Hematopoietic multipotent progenitor cell treated with erythropoietin and hydrocortisone succinate and interleukin-3 and kit ligand, for 6 days (in vitro differentiated cells): ENCODE results near the gene CDHR3.
A peak's percentile ranks its signal among the peaks of the same experiment; 100 is the strongest.

Source experiments
- DNase-seq: peaks from one replicate; pipeline ENCODE4 v3.0.0-alpha.2; 2015

Gene CDHR3

DNA sequence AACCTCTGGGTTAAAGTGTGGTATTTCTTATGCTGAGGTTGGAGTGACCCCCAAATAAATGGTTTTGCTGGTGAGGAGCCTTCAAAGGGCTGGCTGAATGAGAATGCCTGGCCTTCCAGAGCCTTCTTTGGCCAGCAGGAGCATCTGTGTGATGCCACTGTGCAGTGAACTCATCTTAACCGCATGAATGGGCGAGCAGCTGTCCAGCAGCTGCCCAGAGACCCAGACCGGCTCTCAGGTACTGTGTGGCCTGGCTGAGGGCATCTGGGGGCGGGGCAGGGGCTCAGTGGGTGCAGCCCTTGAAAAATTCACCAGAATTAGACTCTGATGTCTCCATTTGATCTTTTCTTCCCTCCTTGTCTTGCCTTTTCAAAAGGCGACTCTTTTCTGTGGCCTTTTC, 90.0 kb downstream of the CDHR3 start:
- DNase-seq = no peak

DNA sequence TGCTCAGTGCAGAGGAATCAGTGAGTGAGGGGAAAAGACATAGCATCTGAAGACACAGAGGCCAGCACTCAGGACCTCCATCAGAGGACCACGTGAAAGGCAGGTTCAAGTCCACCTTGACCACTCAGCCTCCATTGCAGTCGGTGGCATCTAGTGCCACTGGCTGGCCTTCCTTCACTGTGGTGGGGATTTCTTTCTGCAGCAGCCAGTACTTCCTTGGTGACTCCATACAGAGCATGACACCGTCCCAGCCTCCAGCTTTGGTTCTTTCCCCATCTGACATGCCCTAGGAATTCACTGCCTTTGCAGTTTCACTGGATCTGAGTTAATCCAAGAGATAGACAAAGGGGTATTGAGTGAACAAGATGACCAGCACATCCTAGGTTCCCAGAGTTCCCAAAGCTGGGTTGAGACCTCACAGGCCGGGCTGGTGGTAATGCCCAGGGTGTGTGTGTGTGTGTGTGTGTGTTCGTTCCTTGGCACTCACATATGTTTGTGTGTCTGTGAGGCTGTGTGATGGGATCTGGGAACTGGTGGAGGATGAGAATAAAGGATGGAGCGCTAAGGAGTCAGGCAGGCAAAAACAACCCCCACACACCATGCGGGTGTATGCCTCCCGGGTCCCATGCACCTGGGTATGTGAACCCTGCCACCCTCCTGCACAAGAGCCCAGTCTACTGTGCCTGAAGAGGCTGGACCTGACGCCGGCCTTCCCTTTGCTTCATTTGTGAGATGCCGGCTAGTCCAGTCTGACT, 91.3 kb downstream of the CDHR3 start:
- DNase-seq = no peak

DNA sequence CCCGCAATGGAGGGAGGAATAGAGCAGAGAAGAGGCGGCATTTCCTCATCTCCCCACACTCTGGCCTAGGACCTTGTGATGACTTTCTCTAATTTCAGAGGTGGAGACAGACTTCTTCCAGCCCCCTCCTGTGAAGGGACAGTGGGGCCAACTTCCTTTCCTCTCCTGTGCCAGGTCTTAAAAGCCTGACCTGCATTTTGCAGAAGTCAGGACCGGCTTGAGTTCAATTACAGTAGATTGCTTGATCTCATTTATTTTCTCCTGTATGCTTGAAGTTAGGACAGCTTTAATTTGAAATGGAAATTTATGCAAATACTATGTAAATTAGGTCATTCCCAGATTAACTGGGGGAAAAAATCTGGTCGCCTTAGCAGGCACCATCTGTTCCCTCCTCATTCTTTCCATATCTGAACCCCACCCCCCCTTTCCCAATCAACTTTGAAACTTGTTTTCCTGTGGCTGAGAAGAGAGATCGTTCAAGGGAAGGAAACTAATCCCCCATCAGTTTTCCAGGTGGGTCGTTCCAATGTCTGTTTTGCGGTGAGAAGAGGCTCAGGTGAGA, 92.0 kb downstream of the CDHR3 start:
- no peak for DNase-seq

DNA sequence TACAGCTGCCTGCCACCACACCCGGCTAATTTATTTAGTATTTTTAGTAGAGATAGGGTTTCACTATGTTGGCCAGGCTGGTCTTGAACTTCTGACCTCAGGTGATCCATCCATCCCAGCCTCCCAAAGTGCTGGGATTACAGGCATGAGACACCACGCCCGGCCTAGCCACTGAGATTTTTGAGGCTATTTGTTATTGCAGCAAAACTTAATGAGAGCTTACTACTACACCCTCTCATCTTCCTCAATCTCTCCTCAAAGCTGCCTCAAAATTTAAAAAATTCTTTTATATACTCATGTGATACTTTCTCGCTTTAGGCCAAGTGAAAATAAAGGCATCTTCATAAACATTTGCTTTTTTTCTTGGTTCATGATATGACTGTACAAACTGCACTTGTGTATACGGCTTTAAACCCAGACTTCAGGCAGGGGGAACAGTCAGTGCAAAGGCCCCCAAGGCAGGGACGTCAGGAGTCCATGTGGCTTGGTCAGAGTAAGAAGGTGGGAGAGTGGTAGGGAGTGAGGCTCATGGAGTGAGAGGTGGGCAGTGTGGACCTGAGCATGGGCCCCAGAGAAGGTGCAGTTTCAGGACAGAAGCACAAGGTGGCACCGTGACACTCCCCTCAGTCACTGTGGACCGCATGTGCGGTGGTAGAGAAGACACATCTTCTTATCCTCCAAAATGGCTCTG, 93.6 kb downstream of the CDHR3 start:
- DNase-seq = peak; percentile 86

DNA sequence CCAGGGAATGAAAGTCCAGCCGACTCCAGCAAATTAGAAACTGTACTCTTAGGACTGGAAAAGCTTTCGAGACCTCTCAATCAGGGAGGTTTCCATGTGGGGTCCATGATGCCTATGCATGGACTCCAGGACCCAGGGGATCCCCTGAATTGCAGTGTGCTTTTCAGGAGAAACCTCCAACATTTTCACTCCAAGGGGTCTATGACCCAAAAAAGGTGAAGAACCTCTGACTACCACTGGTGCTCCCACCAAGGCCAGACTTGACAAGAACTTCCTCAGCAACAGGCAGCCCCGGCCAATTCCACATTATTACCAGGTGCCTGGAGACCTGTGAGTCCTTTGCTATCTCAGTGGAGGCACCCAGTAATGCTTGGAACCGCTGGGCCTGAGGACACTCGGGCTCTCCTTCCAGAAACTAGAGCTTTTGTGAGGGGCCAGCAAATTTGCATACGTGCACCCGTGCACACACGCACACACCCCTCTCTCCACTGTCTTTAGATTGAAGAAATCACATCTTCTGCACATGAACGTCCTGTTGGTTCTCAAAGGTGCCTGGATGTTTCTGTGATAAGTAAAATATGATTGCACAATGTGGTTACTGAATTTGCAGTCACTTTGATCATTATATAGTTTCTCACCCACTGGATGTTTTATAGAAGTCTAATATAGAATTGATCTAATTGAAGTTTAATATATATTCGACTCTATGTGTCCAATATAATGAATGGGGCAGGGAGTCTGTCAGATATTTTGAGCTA, 94.3 kb downstream of the CDHR3 start:
- no peak for DNase-seq

DNA sequence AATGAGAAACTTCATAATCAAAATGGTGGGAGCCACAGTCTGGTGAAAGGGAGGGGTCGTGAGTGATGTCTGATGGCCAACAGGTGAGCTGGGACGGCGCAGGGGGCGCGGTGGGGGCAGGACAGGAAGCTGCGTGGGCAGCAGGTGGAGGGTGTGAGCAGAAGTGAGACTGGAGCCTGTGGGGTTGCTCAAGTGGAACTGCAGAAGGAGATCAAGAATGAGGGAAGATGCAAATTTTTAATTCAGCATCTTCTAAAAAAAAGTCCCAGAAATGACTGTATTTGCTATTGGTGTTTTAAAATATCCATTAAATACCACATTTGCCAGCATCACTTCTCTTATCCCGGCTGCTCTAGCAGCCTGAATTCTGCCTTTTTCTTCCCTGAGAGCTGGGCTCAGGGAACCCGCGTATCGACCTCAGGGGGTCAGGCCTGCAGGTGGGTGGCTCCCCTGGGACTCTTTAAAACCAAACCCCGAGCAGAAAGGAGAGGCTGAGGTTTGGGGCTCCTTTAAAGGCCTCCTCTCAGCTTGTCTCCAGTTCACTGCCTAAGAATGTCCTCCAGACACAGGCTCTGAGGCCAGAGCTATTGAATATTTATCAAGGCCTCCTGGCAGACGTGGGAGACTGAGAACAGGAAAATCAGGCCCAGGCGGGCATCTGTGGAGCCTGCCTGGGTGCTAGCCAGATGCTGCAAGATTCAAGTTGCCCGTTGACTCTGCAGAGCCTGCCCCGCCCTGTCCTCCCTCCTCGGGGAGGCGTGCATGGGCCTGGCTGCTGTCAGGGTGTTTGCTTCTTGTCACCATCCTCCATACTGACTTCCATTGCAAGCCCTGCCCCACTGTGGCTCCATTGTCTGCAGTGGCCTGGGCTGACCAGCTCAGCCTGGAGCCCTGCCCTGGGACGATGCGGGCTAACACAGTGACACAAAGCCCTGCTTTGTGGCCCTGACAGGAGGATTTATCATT, 95.2 kb downstream of the CDHR3 start:
- peak; percentile 27 for DNase-seq

DNA sequence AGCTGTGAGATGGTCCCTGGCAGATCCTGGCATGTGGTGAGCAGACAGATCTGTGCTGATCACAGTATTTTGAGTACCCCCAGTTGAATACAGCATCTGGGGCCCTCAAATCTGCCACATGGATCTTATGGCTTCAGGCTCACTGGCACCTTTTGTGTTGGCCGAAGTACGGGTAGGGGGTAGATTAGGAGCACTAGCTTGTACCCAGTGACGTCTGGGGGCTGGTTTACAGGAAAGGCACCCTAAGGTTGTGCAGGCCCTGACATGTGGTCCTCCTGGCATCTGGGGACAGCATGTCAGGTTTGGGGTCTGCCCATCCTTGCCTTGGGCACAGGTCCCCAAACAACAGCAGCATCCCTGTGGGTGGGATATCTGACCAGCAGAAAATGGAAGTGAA, 95.9 kb downstream of the CDHR3 start:
- no peak for DNase-seq

DNA sequence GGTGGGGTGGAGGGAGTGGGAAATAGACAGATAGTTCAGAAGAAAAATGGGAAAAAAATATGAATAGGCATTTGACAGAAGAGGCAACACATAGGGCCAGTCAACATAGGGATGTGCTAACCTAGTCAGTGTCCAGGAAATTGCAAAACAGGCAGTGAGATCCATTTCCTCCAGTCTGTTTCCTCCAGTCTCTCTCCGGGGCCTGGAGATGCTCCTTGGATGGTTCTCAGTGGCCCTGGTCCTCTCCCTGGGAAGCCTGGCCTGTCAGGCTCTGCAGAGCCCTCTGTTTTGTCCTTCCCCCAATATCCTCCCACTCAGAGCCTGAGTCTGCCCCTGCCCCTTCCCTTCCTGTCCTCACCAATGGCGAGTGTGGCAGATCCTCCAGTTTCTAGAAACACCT, 96.5 kb downstream of the CDHR3 start:
- DNase-seq = no peak

DNA sequence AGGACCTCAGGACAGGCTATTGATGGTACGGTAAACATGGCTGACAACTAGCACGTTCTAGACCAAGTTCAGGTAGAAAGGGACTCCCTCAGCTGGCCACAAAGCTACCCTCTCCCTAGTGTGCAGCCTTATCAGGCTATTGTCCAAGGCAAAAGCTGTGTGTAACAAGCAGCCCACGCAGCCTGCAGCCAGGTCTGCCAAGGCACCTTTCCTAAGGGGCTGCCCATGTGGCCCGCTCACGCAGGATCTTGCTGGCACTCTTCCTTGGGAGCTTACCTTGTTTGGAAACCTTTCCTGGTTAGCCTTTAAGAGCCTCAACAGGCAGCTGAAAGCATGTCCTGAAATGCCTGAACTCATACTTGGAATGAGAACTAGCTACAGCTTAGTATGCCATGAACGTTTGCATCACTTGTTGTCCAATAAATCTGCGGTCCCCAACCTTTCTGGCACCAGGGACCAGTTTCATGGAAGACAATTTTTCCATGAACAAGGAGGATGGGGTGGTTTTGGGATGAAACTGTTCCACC, 97.4 kb downstream of the CDHR3 start:
- DNase-seq = no peak

DNA sequence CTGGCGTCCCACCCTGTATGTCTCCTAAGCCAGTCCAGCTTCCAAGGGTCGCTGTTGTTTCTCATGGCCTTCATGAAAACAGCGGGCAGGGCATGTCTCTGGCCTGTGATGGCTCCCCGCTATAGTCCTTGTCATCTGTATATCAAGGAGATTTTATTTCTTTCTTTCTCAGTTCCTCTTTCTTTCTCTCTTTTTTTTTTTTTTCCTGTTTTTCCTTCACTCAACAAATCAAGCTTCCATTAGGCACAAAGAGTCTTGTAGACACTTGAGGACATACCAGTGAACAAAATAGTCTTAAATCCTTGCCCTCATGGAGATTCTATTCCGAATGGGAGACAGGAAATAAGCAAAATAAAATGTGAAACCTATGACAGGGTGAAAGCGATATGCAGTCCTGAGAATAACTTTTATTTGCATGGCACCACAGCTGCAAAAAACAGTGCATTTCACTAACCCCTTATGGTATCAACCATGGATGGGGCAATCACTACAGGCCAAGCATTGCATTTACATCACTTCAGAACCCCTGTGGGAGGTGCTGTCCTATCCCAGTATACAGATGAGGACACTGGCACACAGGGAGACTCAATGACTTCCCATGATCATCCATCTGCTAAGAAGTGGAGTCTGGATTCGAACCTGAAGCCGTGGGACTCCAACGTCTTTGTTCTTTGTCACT, 98.4 kb downstream of the CDHR3 start:
- DNase-seq = no peak

DNA sequence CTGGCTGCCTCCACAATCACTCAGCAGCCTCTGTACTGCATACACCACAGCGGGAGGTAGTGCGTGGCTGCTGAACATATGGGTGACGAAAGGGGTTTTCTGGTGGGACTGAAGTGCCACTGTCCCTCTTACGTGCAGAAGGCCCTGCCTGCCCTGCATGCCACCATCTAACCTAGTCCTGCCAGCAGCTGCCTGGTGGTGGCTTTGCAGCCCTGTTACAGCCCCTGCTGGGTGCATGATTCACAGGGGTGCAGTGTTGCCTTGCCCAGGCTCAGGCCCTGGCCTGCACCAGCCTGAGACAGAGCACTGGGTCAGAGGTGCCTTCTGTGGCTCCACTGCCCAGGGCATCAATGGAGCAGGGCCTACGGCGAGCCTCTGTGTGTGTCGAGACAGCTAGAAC, 98.9 kb downstream of the CDHR3 start:
- no peak for DNase-seq

DNA sequence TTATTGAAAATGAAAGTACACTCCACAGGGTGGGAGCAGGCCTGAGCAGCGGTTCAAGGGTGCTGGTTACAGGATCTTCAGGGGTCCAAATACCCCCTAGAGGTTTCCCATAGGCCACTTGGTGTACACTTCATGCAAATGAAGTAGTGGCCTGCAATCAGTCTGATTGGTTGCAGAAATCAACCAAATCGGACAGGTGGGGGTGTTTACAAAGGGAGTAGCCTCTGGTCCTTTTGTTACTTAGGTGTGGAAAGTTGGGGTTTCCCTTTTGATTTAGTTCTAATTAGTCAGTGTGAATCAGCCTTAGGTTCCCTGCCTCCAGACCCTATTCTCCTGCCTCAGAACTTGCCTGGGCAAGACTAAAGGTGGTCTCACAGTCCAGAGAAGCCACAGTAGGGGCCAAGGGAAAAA, 99.5 kb downstream of the CDHR3 start:
- DNase-seq = no peak

DNA sequence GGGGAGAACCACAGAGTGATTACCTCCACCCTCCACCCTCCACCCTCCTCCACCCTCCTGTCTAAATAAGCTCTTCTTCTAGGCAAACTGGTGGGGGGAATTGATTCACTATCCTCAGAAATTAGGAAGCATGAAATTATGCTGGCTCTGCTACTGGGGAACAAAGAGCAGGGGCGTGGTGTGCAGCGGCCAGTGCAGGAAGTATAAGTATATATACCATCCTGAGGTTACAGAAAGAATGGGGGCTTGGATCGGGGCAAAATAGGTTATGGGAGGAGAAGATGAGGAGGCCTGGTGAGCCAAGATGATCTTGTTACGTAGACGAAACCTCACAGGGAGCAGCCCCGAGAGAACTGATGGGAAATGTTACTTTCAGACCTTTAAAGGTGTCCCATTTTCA, 100.0 kb downstream of the CDHR3 start:
- no peak for DNase-seq

DNA sequence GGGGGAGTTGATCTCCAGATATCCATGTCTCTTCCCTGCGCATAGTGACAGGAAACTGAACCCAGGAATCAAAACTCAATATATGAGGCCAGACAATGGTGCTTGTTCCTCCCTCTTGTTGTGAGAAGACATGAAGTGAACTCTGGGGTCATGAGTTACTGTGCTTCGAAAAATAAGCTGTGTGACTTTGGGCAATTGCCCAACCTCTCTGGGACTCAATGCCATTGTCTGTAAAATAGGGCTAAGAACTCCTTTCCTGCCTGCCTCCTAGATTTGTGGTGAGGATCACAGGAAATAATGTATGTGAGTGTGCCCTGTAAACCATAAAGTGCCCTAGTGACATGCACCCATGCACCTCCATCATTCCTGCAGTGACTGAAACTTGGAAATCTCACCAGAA, 100.6 kb downstream of the CDHR3 start:
- DNase-seq = no peak

DNA sequence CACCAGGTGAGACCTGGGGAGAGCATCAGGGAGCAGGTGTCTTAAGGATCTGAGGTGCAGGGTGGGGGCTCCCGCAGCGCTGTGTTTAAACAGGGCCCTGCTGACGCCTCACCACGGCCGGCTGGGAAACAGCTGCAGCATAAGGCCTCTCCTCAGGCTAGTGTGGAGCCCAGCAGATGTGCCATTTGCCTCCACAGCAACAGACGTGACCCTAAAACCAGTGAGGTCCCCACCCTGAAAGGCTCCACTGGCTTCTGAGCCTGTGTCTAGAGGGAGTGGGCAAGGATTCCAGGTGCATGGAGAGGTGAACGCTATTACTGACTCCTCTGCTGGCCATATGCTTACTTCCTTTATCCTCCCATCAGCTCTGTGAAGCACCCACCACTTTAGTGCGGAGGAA, 101.3 kb downstream of the CDHR3 start:
- DNase-seq = no peak

DNA sequence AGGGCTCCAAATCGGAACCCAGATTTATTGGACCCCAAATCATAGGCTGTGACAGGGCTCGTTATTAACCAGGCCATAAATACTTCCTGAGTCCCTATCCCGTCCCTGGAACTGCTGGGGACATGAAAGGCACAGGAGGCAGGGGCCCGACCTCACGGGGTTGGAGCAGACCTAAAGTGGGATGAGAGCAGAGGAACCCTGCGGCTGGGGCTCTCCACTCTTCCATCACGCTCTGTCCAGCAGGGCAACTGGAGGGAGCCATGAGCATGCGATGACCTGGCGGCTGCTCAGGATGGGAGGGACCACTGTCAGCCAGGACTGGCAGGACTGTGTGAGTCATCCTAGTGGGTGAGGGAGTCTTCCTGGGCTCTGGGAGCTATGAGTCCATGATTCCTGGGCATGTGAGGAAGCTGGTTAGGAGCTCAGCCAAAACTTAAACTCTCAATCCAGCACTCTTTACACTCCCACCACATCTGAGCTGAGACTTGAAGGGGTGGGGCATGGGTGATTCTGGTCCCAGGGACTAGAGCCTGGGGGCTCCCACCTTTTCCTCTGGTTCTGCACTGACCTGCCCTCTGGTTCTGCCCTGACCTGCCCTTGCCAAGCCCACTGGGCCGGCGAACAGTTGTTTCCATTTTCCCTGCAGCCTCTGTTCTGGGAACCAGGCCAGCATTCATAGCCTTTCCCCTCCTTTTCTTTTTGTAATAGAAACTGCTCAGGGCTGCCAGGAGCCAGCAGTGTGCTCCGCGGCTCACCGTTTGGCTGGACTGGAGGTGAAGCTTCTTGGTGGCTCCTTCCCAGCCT, 101.9 kb downstream of the CDHR3 start:
- DNase-seq = no peak

DNA sequence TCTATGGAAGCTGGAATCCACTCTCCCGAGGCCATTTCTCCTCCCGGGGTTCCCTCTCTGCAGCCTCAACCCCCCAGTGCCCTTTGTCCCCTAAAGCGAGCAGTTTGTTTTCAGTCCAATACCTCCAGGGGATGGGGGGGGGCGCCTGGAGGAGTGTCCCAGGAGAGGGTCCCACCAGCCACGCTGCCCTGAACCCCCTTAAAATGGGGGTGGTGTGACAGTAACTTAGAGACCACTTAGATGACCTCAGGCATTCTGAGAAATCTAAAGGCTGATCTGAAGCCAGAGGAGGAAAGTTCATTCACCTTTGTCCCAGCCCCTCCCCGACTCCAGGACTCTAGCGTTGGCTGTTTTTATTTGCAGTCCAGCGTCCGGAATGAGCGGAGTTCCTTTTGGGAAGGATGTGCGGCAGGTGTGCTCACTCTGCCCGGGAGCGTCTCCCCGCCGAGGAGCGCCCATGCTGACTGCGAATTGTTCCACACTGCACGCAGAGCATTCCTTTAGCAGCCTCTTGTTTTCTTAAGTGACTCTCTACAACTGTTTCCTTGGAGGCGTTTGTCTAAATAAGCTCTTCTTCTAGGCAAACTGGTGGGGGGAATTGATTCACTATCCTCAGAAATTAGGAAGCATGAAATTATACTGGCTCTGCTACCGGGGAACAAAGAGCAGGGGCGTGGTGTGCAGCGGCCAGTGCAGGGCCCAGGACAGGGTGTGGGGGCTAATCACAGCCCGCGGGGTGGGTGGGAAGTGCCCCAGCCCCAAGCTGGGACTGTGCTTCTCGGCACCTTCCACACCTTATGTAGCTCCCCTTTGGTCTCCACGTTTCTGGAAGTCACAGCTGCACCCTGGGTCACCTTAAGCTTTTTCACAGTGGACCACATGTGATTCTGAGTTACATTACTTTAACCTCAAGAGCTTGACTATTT, 102.8 kb downstream of the CDHR3 start:
- DNase-seq = no peak

DNA sequence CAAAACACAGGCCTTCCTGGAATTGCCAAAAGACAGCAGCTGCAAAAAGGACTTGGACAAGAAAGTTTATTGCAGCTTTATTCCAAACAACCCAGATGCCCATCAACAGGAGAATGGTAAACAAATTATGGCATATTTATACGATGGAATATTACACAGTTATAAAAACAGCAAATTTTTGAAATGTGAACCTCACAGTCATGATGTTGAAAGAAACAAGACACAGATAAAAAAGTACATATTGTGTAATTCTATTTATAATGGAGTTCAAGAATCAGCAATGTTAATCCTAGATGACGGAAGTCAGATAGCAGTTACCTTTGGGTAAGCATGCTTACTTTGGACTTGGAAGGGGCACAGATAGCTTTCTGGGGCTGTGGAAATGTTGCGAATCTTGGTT, 104.6 kb downstream of the CDHR3 start:
- DNase-seq = no peak

DNA sequence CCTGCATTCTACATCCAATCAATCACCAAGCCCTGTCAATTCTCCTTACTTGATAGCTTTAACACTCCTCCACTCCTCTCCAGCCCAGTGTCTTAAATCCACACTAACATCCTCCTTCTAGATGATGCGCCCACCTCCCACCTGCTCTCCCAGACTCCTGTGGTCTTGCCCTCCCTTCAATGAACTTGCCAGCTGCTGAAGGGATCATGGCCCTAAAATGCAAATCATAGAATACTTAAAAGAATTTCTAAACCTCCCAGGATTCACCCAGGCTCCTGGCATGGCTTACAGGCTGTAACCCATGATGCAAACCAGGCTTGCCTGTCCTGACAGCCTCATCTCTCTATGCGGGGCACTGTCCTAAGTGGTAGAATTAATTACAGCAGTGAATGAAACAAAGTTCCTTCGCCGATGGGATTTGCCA, 105.5 kb downstream of the CDHR3 start:
- DNase-seq = no peak

DNA sequence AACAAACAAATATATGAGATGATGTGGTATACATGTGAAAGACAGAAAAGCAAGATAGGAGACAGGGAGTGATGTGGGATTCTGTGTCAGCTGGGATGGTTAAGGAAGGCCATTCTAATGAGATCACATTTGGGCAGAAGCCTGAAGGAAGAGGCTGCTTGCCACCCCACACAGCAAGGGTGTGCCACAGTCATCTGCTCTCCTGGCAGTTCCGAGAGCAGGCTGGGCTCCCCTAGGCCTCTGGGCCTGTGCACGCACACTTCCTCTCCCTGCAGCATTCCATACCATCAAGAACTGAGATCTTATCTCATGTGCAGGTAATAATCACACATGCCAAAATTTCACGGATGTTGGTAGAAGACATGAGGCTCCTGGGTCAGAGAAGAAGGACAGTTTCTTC, 105.9 kb downstream of the CDHR3 start:
- no peak for DNase-seq
